HG02938 (cell line): ENCODE results near the gene MS4A14.
"Not testable (repeated sequence)": the region's sequence is repeated elsewhere in the genome, so short reads cannot be mapped to it uniquely, and the experiment has no call there.

Source experiments
- ATAC-seq: cut with Tn5 transposase; IDR thresholded peaks from one replicate; pipeline ENCODE4 v1.9.1; 2021; ENCODE audit warnings: mild to moderate bottlenecking, moderate library complexity; ENCODE audit not compliant: unreplicated experiment

Gene MS4A14

DNA sequence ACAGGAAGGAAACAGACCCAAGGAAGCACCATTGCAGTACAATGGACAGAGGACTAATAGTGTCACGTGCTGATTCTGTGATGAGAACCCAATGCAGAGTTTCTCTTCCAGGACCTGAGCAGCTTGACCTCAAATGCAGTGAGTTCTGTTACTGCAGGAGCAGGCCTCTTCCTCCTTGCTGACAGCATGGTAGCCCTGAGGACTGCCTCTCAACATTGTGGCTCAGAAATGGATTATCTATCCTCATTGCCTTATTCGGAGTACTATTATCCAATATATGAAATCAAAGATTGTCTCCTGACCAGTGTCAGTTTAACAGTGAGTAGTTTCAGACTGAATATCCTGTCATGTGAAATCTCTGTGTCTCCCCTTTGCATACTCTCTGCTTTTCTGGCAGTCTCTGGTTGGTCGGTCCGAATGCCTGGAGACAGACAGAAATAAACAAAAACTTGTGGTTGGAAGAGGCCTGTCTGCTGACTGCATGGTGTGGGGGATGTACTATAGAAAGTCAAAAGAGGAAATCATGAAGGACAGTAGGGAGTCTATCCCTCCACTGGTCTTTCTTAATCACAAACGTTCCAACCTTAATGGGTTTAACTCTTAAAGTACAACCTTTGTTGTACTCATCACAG lies 6.9 kb upstream of the MS4A14 start:
- ATAC-seq, result peak; percentile 97

DNA sequence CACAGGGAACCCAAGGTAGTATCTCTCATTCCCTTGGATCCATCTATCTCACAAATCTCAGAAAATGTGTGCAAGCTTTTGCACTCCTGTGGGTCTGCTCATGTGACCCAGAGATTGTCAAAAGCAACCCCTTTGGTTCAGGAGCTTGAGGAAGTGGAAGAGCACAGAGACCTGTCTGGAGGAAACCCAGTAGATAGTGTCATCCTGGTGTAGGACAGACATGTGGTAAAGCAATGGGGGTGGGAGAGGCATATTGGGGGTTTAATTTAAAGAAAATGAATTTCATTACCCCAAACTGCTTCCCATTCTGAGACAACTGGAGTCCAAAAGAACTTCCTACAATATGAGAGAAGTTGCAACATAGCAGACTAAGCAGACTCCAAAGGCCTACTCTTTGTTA lies 5.8 kb upstream of the MS4A14 start:
- no peak for ATAC-seq

GRCh38 chr11:60392361-60392760 lies 3.9 kb upstream of the MS4A14 start:
- ATAC-seq, result no peak

- no peak for ATAC-seq
Observed at GRCh38 chr11:60393016-60393415, 3.2 kb upstream of the MS4A14 start.

DNA sequence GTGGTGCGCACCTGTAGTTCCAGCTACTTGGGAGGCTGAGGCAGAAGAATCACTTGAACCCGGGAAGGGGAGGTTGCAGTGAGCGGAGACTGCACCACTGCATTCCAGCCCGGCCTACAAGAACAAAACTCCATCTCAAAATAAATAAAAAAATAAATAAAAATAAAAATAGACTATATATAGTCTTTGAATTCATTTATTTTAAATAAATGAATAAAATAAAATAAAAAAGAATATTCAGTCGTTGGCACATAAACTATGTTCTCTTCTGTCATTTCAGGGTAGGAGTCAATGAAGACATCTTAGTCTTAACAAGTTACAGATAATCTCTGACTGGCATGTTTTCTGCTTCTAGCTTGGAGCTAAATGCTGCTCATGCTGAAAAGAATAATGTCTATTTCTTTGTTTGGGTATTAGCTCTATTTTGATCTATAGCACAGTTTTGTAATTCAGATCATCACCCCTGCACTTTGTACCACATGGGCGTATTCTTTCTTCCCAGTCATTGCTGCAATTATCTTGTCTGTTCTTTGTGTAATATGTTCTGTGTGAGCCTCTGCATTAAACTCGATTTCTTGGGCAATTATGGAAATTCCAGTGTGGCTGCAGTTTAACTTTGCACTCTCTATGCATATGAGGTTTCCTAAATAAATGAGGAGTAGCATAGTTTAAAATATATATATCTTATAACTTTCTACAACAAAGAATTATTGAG lies 1.4 kb upstream of the MS4A14 start:
- no peak for ATAC-seq

GRCh38 chr11:60396799-60397198 lies 540 bp downstream of the MS4A14 start:
- ATAC-seq, result no peak

- no peak for ATAC-seq
Observed at GRCh38 chr11:60420015-60420414, 23.8 kb downstream of the MS4A14 start.

DNA sequence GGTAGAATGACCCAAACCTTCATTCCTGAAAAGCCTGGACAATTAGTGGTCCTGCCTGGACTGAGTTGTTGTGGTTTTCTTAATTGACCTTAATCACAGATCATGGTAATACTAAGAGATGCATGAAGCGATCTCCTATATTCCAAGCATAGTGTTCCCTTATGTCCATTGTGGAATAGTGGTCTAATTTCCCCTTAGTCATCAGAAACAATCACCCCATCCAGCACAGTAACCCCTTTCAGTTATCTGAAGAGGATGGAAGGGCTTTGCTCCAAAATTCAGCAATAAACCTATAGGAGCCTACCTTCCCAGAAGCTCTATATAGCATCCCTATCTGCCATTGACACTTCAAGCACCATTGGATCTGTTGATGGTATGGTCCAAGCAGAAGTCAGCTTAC lies 26.4 kb downstream of the MS4A14 start:
- ATAC-seq, result no peak

- ATAC-seq, result no peak
Observed at GRCh38 chr11:60428517-60428916, 32.3 kb downstream of the MS4A14 start.

DNA sequence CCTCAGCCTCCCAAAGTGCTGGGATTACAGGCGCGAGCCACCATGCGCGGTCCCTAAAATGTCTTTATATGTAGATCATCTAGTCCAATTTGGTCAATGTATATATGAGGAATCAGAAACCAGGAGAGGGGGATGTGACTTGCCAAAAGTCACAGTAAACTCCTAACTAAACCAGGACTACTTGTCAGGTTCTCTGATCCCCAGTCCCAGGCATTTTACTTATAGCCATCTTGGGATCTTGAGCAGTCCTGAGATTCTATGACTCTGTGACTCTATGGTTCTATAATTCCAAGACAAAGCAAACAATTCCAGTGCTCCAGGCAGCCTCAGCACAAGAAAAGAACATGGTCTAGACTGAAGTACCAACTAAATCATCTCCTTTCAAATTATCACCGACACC lies 33.0 kb downstream of the MS4A14 start, which contains the start of gene MS4A5:
Gene MS4A5 (plus strand): TSS at position 301 of the 400 bp plus-strand sequence. CDS start 103 bp downstream, outside the sequence.
- ATAC-seq, result no peak

DNA sequence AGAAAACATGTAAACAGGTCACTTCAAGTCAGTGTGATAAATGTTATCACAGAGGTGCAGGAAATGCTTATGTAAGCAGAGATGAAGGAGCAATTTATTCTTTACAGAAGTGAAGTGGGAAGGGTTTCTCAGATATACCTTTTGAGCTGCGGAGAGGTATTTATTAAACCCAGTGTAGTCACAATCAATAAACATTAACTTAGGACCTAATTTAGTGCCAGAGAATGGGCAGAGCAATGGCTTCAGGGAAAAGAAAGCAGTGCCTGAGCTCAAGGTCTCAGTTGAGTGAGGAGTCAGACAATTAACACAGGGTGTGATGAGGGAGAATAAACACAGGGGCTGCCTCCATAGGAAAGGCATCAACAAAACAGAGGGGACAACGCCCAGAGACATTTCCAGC lies 35.0 kb downstream of the MS4A14 start:
- no peak for ATAC-seq

- ATAC-seq, result no peak
Observed at GRCh38 chr11:60433401-60433800, 37.1 kb downstream of the MS4A14 start.

- ATAC-seq, result no peak
Observed at GRCh38 chr11:60447070-60447469, 50.8 kb downstream of the MS4A14 start.

DNA sequence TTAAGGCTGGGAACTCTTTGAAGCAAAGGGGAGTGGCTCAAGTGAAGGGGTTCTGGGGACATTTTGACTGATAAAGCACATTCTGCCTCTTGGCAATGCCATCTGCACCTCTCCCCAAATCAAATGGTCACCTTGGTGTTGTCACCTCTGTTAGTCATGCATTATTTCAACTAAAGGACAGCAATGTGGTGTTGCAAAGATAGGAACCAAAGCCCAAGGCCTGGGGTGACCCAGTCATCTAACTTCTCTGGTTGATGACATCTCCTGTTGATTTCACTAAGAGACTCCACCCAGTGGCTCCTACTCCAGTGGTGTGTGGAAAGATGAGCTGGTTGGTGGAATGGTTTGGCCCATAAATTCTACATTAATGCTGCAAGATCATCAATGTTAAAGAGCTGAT lies 51.6 kb downstream of the MS4A14 start:
- no peak for ATAC-seq

DNA sequence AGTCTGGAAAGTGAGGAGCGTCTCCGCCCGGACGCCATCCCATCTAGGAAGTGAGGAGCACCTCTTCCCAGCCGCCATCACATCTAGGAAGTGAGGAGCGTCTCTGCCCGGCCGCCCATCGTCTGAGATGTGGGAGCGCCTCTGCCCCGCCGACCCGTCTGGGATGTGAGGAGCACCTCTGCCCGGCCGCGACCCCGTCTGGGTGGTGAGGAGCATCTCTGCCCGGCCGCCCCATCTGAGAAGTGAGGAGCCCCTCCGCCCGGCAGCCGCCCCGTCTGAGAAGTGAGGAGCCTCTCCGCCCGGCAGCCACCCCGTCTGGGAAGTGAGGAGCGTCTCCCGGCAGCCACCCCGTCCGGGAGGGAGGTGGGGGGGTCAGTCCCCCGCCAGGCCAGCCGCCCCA lies 54.9 kb downstream of the MS4A14 start:
- ATAC-seq, result not testable (repeated sequence)

DNA sequence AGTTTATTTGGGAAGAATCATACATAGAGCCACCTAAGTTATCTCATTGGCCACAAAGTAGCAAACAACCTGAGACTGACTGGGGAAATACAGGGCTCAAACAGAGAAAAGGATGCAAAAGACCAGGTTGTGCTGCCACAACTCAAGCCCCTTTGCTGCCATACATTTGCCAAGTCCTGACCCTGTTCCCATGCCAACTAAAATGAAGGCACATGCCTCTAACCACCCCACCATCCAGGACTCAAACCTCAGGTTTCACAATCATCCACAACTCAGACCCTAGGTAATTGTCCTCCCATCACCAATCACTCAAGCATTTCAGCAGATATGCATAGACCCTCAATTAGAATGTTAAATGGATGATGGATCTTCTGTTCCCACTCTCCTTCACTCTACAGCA lies 58.0 kb downstream of the MS4A14 start:
- no peak for ATAC-seq

DNA sequence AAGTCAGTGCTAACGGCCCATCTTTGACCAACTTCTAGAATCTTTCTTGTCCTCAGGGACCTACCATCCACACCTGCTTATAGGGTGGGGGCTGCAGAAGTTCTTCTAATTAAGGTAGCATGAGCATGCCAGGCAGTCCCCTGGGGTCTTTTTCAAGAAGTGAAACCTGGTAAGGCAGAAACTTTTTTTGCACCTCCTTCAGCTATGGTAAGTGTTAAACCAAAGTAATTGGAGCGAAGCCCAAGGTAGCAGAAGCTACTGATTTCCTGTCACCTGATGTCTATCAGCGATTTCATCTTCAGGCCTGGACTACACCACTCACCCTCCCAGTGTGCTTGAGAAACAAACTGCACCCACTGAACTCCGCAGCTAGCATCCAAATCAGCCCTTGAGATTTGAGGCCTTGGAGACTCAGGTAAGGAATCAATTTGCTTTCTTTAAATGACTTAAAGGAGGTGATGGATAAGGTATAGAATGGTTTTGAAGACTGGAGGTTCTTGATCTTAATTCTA lies 59.3 kb downstream of the MS4A14 start, which contains the start of gene MS4A1:
Gene MS4A1 (plus strand): TSS at position 317 of the 512 bp plus-strand sequence. CDS start 6,528 bp downstream, outside the sequence.
- peak; percentile 86 for ATAC-seq

DNA sequence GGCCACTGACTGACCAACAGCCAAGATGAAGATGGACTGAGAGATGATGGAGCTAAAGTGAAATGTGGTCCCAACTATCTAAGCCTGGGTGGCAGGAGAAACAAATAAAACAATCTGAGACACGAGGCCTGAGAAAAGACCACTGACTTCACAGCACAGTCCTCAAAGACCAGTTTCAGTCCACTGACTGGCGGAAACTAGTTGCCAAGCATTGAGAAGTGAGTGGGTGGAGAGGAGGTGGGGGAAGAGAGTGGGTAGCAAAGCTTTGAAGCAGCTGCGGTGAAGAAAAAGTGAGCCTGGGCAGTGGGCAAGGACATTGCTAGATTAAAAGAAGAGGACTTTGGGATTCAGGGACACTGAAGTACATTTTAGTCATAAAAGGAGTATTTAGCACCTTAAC lies 61.3 kb downstream of the MS4A14 start:
- peak; percentile 34 for ATAC-seq

DNA sequence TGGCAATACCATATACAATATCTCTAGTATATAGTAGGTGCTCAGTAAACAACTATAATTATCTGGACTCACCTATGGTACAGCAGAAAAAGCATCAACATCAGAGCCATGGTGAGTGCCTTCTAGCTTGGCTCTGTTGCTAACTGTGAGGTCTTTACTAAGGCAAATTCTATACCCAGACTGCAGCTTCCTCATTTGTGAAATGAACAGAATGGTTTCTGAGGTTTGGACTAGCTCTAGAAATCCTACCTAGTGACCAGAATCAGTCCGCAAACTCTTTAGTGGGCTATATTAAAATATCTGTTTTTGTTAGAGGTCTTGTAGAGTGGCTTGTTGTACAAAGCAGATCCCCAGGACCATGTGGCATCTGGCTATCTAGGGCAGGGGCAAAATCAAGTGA lies 63.1 kb downstream of the MS4A14 start:
- no peak for ATAC-seq
